Measurements from ENCODE around the gene ARVCF.

The ARVCF gene

DNA sequence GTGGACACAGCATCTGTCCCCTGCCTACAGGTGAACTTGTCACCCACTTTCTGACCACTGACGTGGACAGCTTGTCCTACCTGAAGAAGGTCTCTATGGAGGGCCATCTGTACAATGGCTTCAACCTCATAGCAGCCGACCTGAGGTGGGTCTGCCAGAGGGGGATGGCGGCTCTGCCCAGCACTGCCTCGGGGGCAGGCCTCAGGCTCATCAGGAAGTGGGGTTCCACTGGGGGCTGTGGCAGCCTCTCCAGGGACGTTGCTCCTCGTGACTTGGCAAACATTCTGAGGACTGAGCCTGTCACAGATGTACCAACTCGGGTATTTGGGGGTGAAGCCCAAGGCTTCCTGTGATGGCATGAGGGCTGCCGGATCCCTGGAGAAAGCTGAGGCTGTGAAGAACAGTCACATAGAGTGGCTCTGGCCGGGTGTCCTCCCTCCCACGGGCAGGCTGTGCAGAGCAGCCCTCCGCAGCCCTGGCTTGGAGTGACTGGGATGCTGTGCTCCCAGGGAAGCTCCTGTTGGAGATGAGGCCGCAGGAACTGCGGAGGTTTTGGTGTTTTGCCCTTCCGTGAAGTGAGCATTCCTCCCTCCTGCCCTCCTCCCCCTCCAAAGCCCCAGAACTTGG lies 36.9 kb upstream of the ARVCF start:
- no peak for DNase-seq

DNA sequence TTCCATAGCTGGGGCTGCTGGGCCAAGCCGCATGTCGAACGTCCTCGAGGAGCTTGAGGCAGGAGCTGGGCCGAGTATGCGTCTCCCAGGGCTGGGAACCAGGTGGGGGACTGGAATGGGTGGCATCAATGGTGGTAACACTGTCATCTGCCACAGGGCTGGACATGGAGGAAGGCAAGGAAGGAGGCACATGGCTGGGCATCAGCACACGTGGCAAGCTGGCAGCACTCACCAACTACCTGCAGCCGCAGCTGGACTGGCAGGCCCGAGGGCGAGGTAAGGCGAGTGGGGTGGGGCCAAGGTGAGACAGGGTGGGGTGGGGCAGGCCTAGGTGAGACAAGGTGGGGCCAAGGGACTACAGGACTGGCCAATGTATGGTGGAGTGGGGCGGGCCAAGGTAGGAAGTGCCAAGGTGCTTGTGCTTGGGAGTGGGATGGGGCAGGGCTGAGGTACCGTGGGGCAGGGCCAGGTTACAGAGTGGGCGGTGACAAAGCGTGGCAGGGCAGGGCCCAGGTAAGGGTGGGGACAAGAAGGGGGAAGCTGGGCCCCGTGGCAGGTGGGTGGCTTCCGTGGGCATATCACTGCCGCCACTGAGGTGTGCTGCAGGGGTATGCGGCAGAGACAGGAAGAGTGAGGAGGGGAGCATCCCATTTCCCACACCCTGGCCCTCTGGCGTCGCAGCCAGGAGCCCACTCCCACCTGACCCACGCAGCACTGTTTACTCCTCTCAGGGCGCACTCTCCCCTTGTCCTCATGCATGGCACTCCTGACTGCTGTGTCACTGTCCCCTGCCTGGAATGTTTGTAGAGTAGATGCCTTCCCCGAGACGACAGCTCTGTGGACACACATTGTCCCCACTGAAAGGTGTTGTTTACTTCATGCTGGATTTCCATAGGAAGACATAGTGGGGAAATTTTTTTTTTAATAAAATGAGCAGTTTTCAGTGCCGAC lies 36.0 kb upstream of the ARVCF start:
- no peak for DNase-seq

DNA sequence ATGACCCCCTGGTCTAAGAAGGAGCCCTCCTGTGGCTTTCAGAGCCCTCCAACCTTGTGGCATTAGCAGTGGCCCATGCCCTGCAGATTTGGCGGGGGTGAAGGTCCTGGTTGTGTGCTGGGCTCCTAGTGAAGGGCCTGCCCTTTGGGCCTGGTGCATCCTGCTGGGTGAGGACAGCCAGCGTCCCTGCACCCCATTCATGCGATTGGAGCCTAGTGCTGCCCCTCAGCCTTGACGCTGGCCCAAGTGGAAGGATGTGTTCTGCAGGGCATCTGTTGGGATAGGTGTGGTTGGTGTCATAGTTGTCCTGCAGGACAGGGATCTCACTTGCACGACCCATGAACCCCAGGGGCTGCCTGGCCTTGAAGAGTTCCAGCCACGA lies 35.3 kb upstream of the ARVCF start:
- no peak for DNase-seq

DNA sequence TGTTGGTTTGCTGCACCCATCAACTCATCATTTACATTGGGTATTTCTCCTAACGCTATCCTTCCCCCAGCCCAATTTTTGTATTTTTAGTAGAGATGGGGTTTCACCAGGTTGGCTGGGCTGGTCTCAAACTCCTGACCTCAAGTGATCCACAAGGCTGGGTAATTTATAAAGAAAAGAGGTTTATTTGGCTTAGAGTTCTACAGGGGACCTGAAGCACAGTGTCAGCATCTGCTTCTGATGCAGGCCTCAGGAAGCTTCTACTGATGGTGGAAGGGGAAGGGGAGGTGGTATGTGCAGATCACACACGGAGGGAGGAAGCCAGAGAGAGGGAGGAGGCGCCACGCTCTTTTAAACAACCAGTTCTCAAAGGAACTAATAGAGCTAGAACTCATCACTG lies 30.1 kb upstream of the ARVCF start:
- DNase-seq = no peak

DNA sequence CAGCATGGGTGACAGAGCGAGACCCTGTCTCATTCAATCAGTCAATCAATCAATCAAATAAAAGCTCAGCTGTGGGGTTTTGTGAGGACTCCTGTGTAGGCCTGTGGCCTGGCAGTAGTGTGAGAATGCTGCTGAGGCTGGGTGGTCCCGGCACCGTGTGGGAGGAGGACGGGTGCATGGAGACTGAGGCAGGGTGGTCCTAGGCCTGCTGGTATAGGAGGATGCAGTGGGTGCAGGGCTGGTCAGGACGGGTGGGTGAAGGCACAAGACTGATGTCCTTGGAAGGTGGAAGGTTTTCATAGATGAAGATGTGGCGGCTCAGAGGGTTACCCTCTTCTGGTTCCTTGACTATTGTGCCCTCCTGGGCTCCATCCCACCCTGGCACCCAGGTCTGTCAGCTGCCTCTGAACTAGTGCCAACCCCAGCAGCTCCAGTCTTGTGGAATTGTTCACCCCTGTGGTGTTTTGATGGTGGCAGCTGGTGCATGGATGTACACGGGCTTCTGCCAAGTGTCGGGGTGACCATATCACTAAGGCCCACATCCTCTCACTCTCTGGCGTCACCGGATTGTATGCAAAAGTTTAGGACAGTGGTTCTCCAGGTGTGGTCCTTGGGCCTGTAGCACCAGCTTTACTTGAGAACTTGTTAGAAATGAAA lies 28.0 kb upstream of the ARVCF start:
- DNase-seq = no peak

DNA sequence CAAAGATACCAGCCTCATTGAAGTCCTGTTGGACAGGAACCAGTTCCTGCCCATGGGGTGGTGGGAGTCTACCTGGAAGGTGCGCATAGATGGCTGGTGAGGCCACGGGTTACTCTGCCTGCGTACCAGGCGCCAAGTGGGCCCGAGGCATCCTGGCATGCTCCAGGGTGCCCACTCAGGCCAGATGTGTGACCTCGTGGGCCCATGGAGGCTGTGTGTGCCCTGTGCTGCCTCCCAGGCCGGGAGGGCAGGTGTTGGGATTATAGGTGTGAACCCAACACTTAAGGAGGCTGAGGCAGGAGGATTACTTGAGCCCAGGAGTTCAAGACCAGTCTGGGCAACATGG lies 27.3 kb upstream of the ARVCF start:
- DNase-seq = no peak

DNA sequence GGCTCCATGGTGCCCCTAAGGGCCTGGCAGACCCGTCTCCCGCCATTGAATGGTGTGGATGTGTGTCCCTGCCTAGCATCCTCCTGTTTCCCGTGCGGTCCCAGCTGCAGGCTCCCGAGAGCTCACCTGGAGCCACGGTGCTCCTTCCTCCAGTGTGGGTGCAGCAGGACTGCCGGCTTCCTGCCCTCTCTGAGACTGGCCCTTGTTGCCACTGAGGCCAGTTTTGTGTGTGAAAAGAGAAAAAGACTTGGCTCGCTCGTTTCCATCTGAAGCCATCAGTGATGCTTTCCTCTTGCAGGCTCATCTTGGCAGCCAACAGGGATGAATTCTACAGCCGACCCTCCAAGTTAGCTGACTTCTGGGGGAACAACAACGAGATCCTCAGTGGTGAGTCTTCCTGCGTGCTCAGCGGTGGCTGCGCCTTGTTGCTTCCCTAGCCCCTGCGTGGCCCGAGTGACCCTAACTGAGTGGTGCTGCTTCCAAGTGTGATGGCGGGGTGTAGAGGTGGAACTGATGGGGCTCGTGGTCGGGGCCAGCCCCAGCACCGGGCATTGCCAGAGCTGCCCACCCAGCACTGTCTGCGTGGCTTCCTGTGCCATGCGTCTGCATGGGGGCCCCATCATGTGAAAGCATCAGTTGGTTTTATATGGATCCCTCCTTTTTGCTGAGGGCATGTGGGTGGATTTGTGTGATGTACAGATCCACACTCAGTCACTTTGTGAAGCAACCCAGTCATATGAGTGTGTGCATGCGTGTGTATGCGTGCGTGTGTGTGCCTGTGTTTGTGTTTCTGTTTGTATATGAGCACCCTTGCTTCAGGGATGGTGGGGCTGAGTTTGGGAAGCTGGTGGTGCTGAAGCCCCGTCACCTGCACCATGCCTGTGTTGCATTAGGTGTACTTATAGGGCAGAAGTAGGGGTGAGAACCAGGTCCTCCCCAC lies 26.7 kb upstream of the ARVCF start:
- no peak for DNase-seq

DNA sequence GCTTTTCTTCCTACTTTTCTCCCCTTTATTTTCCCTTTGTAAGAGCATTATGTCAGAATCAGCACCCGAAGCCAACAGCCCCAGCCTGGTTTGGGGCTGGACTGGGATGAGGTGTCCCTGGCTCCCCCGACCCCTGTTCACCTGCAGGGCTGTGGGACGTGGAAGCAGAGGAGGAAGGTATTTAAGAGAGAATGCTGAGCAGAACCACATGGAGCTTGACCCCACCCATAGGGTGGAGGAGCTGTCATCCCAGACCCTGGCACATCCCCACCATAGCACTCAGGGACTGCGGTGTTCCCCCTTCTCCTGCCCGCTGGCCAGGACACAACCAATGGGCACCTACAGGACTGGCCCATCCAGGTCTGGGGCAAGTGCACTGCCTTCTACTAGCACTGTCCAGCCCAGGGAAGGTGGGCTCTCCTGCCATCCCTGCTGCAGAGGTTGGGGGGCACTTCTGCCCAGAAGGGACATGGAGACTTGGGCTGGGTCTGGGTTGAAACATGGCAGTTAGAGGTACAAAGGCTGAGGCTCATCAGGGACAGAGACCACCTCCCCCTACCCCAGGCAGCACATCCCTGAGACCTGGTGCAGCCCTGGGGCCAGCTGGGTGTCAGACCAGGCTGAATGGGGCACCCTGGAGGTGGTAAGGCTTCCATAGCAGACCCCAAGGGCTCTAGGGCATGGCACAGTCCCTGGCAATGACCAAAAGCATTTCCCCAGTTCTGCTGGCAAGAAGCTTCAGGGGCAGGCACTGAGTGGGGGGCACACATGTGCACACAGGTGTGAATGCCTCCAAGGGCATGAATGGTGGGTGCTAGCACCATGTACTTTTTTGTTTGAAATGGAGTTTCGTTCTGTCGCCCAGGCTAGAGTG lies 23.9 kb upstream of the ARVCF start:
- DNase-seq = no peak

DNA sequence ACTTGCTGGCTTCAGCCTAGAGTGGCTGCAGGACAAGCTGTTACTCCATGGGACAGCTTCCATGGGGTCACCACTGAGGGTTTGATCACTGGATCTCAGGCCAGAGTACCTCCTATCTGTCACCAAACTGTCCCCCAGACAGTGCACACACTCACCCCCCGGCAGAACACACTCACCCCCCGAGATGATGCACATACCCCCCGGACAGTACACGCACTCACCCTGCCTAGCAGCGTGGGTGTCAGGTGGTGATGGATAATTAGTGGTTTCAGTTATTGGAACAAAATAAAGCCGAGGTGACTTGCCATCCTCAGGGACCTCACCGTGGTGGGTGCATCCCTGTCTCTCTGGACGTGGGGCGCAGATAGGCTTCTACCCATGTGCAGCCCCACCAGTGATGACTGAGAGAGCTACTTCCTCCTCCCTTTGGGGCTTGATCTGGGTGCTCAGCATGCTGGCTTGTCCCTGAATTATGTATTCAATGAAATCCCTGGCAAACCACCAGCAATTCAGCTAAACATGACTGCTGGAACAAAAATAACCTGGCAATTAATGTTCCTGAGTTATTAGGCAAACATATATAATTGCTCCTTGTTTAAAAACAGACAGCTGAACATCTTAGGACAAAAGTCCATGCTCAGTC lies 23.2 kb upstream of the ARVCF start:
- no peak for DNase-seq

DNA sequence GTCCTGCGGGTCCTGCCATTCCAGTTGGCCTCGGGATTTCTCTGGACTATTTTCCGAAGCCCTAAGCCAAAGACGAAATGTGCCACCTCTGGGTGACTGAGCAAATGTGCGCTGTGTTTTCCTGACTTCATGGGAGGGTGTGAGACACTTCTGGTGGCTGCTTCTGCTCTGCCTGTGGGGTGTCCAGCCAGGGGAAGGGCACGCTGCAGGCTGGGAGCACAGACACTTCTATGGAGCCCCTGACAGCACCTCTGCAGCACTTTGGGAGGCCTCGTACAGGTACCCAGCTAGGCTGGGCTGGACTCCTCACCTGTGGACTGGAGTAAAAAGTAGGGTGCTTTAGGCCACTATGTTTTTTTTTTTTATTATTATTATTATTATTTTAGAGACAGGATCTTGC lies 22.0 kb upstream of the ARVCF start:
- DNase-seq = no peak

DNA sequence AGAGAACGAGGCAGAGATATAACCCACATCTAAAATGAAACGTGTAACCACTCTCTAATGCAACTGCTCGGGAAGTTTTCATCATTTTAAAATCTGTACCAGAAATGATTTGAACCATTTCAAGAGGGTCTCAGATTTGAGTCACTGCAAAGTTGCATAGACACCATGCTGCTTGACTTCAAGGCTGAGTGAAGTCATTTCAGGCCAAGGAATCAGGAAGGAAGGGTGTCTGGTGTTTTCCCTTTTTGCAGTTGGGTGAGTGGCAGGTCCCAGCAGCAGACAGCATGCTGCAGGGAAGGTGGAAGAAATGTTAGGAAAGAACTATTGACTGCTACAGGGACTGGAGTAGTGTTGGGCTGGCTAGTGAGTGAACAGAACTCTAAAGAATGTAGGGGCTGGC lies 20.8 kb upstream of the ARVCF start:
- DNase-seq = no peak

DNA sequence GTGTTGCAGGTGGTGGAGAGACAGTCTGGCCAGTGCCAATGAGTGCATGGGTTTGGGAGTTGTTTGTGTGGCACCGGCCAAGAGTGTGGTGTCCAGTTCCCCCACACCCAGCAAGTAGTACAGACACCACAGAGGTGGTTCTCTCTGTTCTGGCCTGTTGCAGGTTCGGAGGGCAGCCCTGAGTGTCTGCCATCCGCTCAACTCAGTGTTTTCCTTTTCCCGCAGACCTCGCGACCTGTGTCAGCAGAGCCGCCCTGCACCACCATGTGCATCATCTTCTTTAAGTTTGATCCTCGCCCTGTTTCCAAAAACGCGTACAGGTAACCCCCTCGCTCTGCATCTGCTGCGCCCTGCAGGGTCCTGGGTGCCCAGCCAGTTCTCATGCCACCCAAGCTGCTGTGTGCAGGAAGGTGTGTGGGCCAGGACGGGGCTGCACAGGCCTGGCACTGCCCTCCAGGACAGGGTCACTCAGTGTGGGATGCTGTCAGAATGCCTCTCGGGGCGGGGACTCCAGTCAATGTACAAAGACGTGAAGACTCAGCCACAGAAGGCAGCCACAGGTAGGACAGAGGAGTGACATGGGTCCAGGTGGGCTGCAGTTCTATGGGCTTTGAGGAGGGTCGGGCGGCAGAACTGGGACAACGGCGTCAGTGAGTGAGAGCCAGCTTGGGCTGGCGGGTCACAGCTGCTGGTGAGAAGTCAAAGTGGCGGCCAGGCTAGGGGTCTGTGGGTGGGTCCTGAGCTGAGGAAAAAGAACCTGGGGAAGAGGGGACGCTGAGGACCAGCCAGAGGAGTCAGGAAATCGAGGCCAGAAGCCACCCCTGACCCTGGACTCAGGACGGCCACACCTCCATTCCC lies 20.1 kb upstream of the ARVCF start:
- DNase-seq = no peak

DNA sequence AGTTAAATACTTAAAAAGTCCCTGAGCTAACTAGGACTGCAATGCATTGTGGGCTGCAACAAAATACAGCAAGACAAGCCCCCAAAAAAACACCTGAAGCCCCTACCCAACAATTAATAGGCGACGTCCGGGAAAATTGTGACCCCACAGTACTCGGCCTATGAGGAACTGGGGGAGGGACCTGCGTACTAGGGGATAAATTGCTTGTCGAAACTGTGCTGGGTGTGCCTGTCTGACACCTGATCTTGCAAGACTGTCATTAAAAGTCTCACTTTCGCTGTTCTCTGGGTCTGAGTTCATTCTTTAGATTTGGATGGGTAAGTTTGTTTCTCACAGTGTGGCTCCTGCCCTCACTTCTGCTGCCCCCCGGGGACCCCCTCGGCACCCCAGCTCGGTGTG lies 19.5 kb upstream of the ARVCF start:
- DNase-seq = no peak

DNA sequence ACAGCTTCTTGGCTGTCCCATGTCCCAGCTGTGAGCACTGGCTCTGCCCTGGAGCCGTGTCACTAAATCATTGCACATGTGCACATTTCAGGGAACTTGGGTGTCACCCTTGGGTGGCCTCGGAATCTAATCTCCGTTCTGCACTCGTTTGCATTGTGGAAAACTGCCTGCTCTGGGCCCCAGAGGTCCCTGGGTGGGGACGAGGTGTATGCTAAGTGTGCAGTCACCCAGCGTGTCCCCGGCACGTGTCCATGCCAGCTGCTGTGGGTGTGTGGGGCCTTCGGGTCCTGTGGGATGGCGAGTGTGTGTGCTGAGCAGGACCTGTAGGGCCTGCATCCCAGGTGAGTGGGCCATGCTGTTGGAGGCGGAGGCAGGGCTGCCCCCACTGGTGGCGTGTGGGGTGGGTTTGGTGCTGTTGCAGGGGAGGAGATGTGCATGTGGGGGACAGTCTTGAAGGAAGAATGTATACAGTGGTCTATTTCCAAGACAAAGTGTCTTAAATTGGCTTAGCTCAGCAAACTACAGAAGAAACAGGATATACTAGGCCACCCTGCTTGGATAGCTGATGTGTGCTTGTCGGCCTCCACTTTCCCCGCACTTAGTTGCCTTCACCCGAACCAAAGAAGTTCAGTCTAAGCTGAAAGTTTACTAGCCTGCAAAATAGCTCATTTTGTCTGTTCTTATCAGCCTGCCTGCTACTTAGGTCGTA lies 18.9 kb upstream of the ARVCF start:
- no peak for DNase-seq

DNA sequence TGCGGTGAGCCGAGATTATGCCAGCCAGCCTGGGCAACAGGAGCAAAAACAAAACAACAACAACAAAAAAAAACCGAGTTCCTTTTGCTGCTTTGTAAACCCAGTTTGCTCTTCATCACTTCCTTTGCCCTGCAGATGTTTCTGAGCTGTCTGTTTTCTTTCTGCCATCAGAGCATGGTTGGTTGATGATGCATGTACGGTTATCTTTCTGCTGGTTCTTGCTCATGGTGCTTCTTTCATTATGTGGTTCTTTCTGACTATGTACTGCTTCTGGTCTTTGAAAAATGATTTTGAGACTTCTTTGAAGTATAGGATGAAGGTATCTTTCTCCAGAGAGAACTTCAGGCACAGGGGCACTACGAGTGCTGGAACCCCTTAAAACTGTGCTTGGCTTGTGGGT lies 17.5 kb upstream of the ARVCF start:
- no peak for DNase-seq

DNA sequence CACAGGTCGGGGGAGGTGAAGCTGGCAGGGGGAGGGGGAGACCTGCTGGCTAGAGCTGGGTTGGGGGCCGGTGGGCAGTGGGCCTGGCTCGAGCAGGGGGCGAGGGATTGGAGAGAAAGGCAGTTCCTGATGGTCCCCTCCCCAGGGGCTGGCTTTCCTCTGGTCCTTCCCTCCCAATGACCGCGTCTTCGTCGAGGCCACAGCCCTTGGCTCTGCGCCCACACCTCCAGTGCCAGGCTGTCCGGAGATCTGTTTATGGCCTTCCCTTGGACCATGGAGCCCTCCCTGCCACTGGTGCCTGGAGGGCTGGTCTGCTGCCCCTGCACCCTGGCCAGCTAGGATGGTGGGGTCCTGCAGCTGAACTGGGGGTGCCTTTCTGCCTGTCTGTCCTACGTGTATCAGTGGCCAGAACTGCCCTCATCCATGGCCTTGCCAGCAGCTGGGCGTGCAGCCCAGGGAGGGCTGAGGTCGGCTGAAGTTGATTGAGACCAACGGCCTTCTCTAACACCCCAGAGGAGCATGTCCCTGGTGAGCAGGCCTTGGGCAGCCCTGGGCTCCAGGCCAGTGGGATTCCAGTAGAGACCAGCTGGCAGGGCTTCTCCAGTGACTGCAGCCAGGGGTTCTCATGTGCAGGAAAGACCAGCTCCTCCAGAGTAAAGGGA lies 16.6 kb upstream of the ARVCF start:
- no peak for DNase-seq

DNA sequence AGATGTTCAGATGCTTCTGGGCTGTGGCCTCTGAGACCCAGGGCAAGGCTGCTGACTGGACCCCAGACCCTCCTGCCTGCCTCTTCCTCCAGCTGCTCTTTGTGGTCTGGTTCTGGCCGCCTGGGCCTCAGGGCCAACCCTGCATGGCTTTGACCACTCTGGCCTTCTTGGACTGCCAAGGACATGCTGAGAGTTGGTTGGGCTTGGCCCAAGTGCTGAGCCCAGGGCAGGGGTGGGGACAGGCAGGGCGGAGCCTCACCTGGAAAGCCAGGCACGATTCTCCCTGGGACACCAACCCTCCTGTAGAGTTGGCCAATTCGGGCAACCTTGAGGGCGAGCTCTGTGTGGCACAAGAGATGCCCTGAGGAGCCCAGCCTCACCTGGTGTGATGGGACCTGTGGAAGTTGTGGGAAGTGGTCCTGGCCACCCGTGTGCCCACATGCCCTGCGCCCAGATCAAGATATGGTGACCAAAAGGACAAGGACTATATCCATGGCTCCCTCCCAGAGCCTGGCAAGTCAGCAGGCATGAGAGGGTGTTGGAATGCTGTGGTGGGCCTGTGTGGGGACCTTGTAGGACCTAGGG lies 15.9 kb upstream of the ARVCF start:
- no peak for DNase-seq

DNA sequence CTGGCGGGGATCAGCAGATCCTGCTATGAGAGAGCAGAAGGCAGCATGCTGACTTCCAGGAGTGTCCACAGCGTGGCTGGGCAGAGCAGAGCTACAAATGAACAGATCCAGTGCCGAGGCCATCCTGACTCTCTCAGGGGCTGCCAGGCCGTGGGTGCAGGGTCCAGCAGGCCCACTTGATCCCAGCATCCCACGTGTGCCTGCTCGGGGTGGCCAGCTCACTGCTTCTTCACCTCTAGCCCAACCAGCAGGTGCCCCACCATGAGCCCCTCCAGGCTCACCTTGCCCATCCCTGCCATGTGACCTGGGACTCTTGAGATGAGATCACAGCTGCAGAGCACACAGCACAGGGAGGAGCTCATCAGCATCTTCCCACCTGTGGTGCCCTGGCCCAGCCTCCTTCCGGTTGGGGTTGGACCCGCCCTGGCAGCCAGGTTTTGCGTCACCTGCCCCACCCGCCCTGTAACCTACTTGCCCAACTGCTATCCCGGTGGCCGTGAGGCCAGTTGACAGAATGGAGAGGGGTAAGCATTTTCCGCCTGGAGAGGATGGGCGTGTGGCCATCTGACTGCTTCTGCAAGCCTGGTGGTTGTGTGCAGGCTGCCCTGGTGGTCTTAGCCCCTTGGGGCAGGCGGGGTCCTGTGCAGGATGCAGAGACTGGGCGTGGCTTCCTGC lies 15.2 kb upstream of the ARVCF start:
- no peak for DNase-seq

All from GOT3 (cell line).